T-helper 2 cell (primary cell): ENCODE measurements around the gene FEZF2.

Experiments used
- DNase-seq, 5 experiments: peaks; one replicate each; pipeline versions ENCODE4 v3.0.0 to v3.0.0-alpha.2; 2012 to 2022
- total RNA-seq, 2 donors: gene quantifications; one replicate each; lab custom pipeline; 2026; lab: John Stamatoyannopoulos, UW

FEZF2 gene
- 0 reads per million in 2 donors for total RNA-seq

DNA sequence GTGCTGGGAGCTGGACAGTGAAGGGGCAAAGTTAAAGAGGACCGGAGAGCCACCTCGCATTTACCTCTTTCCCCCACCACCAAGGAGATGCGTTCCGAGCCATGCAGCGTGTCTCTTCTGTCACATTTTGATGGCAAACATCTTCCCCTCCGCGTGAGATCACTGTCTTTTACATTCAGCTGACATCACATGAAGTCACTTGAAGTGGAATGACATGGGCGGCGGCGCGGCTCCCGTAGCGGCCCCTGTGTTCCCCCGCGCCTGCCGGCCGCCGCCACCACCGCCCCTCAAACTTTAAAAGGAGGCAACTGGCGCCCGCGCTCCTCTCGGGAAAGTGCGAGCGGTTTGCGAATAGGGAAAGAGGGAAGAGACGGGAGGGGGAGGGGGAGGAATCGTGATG lies at the start of gene FEZF2:
TSS of gene FEZF2 (minus strand) at position 336 of the 400 bp plus-strand sequence. CDS start 682 bp downstream, outside the sequence.
- no peak for DNase-seq

DNA sequence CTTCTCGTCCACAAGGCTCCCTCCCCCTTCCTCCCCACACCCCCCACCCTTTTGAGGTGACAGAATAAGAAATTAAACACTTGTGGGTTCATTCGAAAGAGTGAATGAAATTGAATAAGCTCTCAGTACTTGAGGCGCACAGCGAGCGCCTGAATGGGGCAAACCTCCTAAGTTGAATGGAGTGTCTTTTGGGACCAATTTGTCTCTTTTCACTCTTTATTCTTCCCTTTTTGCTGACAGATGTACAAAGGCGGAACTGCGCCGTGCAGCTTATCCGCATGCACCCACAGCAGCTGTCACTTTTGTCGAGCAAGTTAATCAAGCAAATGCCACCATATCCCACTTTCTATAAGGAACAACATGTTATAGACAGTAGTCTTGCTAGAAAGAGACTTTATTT lies 47.9 kb upstream of the FEZF2 start:
- no peak for DNase-seq

DNA sequence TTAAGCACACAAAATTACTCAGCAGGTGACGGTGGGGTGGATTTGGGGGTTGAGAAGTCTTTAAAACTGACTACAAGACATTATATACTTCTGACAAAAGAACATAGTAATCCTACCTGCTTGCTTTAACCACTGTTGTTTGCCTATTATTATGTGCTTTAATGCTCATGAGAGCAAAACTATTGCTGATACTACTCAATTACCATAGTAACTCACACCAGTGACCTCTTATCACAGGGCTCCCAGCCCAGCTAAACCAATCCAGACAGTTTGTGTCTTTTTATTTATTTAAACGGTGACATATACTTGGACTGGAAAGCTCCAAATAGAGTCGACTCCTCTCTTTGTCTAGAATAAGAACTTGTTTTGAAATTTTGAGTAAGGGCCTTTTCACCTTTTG lies 42.8 kb upstream of the FEZF2 start:
- DNase-seq: no peak

DNA sequence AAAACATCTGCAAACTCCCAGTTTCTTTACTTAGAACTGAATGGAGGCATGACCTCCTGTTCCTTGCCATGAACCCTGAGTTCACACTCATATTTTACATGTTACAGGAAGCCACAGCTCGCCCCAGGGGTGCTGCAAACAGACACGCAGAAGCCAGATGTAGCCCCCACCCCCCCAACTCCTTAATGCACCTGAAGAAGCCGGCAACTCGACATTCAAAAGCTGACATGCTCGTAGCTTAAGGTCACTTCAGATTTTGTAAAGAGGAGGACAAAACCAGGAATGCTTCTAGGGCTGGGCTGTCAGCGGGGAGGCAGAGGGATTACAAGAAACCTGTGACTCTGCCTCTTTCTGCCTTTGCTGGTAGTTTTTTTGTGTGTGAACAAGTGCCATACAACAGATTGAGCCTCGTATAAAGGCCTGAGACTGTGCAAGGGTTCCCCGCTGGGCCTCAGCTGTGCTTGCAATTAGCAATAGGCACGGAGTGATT lies 42.0 kb upstream of the FEZF2 start:
- no peak for DNase-seq

DNA sequence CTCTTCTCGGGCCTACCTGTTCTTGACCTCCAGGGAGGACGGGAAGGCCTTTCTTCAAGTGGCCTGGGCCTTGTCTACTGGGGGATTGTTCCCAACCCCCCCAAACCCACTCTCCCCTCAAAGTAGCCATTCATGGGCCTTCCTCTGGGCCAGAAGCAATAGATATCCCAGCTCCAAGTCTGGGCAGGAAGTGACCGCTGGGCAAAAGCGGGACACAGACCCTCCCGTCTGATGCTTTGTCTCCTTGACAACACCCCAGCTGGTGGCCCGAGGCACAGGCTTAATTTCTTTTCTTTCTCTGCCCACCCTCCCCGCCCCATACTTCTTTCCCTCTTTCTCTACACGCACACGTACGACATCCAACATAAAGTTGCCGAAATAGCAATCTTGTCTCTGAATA lies 41.4 kb upstream of the FEZF2 start:
- no peak for DNase-seq

DNA sequence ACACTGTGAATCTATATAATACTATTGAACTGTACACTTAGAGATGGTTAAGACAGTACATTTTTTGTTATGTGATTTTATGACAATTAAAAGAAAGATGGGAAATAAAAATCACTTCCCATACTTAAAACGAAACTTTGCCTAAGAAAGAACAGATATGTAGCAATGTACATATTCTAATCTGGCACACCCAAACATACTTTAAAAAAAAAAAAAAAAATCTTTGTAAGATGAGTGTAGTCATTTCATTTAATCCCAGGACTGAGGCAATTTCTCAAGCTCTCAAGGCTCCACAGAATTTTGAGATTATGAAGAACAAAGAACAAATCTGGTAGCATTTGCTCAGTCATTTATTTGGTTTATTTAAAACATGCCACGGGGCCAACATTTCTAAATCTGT lies 40.3 kb upstream of the FEZF2 start:
- no peak for DNase-seq

DNA sequence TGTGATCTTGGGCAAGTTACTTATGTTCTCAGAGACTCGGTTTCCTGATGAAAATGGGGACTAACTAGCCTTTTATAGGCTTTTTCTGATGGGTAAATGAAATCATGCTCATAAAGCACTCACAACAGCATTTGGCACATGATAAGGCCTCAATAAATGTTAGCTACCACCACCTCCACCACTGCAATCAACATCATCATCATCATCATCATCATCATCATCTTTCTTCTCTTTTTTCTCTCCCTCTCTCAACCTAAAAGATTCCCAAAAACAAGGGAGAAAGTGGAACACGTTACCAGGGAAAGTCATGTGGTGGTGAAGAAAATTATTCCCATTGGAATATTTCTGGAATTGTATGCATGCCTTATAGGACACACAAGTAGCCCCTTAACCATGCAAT lies 33.6 kb upstream of the FEZF2 start:
- no peak for DNase-seq

DNA sequence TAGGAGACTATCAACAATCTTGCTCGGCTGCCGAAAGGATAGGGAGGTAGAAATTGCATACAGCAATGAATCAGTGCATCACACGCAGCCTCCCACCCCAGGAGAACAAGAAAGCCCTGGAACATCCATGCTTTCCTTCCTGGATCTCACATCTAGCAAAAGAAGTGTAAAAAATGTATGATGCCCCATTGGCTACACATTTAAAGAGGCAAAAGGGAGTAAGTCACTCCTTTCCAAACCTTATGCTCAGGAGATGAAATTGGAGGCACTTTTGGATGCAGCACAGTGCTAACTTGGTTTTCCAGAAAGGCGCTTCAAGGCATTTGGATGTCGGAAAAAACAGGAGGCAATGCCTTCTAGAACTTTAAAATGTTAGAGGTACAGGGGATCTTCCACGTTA lies 32.2 kb upstream of the FEZF2 start:
- DNase-seq: no peak

DNA sequence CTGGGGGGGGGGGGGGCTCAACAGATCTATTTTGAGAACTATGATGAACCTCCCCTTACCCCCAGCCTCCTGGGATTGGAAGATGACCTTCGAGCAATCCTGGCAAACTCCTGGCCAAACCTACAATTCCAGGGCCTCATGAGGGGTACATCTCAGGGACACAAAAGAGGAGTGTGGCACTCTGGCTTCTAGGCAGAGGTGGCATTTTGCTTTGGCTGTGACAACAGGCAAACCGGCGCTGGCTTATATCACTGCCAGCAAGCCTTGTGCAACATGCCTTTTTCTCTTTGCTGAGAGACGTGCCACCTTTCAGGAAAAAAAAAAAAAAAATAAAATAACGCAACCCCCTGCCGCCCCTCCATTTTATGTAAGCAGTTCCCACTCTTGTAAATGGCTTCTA lies 31.8 kb upstream of the FEZF2 start:
- DNase-seq: no peak

DNA sequence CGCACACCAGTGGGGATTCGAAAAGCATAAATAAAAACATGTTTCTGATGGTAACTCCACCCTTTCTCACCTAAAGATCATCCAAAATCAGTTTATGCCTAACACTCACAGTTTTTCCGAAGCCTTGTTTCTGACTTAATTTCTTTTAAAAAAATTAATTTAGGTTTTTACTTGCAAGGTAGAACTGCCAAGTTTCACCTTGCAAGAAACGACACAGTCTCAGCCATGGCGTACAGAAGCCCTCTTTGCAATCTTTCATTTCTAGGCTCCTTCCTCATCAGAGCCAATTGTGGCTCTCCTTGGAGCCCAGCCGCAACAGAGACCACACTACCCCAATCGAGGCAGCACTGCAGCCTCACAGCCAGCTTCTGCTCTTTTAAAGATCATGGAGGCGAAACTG lies 31.0 kb upstream of the FEZF2 start:
- no peak for DNase-seq

DNA sequence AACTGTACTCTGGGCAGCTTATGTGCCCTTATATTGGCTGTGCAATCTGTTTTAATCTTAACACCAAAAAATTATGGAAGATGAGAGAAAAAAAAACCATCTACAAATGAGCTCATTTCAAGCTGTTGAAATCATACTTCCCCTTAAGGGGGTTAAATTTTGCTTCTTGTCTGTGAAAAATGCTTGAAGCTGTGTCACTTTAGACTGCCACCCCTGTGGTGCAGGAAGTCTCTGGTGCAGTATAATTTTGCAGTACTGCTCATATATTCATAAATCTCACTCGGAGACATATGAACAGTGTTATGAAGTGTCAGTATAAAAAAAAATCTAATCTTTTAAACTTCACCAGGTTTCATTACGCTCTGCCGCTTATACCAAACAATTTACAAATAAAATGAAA lies 30.4 kb upstream of the FEZF2 start:
- no peak for DNase-seq

DNA sequence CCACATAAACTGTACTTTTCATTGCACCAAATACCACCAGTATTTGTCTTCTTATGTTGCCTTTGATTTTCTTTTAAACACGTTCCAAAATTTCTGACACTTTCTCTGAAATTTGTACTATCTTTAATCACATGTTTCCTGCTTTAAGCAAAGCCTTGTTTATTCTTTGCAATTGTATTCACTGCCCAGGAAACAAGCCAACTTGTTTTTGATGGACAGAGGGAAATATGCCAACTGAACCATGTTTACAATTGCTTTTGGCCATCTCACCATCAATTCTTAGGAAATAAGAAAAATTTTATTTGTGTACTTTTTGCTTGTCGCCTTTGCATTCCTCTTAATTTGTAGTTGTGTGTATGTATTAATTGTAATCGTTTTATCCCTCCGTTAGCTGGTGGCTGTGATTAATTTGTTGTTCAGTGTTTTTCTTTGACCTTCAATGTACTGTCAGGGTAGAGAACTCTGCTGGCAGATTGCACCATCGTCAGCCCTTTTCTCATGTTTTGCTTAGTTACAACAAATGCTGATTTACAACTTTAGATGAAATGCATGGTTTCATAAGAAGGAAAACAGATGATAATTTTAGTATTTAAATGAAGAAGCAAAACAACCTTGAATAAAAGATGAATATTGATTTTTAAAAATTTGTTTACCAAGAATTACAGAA lies 19.4 kb upstream of the FEZF2 start:
- no peak for DNase-seq

DNA sequence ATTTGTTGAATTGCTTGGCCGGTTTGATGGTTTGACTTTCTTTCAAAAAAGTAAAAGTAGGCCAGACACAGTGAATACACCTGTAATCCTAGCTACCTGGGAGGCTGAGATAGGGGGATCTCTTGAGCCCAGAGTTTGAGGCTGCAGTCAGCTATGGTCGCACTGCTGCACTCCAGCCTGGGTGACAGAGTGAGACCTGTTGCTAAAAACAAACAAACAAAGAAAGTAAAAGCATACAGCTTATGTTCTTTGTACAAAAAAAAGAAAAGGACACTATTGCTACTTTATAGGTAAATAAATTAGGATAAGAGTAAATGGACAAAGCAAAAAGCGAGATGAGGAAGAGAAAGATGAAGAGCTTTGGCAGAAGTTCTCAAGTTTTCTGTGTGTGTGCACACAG lies 13.9 kb upstream of the FEZF2 start:
- no peak for DNase-seq

DNA sequence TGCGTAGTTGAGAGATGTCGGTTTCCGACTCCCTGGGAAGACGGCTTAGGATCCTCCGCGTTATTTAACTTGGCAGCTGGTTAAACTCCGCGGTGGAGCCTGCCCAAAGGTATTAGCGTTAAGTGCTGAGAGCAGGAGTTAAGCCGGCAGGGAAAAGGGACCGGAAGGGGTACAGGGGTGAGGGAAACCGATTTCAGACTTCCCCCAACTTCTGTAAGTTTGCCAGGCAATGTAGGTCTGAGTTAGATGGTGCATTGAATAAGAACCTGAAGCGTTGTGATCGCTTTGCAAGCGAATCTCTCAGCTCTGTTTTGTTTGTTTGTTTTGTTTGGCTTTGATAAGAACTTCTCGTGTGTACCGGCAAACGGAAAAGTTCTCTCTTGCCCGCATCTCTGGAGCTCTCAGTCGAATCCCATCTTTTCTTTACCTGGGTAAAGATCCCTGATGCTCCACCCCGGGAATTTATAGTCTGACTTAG lies 6.0 kb upstream of the FEZF2 start:
- DNase-seq: no peak

DNA sequence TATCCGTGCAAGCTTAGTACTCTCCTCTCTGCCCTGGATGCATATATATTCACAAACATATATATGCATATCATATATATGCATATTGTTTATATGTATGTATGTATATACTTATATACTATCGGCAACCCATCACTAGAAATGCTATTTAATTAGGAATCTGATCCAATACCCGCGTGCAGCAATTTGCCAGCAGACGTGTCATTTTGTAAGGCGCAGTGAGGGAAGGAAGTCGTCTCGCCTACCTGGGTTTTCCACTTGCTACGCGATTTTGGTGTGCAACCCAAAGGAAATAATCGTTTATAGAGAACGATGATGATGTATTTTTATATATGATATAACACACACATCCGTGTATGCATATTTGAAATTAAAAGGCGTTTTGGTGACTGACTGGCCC lies 5.6 kb upstream of the FEZF2 start:
- no peak for DNase-seq

DNA sequence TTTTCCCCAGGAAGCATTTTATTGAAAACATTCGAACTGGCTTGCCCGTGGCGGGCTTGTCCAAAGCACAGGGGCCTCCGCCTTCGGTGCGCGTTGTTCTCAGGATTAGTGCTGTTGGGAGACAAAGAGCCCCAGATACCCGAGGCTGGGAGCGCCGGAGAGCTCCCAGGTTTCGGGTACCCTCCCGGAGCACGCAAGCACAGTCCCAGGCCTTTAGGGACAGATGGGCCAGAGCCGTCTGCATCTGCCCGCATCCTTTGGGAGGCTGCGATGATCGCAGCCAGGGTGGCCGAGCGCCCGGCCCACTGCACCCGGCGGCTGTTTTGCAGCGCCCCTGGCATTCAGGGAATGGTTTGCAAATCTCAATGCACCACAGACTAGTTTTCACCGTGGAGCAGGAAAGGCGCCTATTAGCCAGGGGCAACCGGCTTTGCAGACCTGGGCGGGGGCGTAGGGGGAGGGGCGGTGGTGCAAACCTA lies 5.0 kb upstream of the FEZF2 start:
- DNase-seq: no peak

DNA sequence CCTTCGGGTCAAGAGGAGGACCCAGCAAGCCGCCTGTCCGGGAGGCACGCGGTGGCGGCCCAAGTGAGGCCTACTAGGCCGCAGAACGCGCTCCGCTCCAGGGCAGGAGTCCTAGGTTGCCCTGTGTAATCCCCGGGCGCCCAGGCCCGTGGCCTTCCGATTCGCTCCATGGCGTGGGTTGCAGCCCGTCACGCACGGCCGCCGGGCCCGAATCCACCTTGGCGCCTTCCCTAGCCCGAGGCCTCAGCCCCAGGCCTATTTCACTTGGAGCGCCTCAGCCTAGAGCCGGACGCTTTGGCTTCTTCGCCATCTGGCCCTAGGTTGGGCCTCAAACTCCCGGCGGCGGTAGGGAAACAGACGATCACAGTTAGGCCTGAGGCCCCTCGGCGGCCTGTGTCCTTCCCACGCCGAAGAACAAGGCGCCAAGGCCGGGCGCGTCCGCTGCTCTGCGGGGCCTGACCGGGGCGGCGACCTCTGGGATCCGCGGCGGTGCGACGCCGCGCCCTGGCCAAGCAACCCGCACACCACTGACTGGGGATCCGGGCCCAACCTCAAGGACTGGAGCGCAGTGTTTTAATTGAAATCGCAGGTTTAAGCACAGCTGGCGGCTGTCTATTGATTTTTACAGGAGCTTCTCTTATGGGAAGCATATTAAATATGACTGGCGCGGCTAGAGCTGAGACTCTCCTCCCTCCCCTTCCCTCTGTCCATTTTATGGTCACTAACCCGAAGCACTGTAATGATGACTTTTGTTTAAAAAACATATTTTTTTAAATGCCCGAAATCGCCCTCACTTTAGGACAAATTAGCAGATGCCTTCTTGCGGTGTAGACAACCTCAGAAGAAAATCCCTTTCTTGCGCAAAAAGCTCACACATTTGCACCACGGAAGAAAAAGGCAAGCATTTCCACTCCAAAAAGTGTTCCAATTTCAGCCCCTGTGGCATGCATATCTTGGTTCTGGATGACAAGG lies 3.8 kb upstream of the FEZF2 start:
- DNase-seq: no peak

DNA sequence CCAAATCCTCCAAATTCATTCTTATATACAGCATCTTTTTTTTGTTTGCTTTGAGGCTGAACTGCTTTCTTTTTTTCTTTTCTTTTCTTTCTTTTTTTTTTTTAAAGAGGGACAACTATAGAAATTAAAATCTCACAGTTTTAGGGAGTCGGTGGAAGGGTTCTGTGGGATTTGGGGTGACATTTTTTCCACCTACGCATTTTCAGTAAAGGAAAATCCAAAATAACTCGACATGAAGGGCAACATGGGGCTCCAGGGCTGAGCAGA lies 3.0 kb upstream of the FEZF2 start:
- DNase-seq: no peak

DNA sequence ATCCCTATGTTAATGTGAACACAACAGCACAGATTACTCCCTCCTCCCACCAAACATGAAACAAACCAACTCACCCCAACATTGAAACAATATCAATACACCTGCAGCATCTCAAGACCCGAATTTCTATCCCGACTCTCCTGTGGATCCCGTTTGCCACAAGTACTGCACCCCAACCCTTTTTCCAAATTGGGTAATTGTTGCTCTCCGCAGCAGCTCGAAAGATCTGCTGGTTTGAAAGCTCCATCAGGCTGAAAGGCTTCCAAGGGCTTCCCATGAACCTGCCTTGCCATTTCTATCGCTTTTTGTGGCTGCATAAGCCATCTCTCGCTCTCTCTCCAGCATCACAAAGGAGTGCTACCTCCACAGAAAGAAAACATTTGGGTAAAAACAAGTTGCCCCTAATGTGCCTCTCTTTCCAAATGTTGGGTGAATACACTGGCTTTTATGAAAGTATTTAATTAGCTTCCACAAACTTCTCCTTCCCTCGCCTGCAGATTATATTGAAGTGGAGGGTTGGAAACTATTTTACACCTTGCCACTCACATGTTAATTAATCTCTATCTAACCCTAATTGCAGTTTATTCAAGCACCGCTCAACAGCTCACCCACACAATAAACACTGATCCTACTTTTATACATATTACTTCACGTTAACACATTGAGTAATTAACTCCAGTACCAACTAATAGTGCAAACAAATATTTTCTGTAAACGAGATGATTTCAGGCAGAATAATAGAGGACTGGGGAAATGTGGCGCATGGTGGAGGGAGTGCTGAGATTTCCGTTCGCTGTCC lies 2.5 kb upstream of the FEZF2 start:
- no peak for DNase-seq

DNA sequence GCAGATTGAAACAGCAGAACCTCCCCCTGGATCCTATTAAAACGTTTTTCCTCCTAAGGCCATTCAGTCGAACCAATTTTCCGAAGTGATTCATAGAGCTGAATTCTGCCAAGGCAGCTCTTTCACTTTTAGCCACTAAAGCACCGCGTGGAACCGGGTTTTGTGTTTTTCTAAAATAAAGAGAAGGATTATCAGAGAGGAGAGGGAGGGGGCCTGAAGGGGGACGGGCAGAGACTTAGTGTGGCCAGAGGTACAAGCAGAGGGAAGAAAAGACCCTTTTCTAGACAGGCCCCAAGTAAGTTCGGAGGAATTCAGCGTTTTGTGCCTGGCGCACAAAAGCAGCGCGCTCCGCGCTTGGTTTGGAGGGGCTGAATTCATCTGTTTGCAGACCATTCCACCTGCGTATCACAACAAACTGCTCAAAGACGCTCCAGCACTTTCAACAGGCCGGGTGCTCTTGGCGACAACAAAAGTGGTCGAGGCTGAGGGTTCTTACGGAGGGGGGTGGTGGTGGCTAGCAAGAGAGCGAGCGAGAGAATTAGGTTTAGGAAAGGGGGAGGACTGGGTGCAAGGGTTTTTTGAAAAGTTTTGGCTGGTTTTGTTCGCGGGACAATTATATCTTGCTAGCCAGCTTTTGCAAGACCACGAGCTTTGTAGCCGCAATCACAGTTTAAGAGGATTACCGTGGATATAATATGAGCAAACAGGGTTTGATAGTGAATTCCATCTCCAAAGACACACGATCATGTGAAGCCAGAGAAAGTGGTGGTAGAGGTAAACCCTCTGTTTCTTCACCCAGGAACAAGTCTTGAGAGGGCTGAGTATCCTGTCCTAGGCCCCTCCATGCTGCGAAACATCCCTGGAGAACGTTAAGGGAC lies 1.2 kb upstream of the FEZF2 start:
- DNase-seq: no peak

DNA sequence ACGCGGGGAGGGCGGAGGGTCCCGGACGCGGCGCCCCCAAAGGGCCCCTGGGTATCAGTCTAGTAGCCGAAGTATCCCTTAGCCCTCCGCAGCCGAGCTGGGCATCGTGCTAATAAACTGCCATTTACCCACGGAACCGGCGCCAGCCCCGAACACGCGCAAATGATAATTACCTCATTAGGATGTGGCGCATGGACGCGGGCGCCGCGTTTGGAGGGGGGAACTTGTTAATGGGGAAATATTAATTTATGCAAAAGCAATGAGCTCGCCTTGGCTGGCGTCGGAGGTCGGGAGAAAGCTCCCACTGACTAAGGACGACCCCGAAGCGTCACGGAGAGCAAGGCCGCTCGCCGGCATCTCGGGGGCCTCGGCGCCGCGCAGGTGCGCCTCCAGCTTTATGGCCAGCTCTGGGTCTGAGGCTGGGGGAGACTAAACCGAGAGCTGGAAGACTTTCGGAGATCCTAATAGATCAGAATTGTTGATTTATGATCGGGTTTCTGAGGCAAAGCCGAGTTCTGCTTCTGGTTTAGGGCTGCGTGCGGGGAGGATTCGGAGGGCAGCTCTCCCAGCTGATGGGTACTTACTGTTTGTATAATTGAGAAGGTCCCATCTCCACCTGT lies 474 bp upstream of the FEZF2 start:
- DNase-seq: no peak

DNA sequence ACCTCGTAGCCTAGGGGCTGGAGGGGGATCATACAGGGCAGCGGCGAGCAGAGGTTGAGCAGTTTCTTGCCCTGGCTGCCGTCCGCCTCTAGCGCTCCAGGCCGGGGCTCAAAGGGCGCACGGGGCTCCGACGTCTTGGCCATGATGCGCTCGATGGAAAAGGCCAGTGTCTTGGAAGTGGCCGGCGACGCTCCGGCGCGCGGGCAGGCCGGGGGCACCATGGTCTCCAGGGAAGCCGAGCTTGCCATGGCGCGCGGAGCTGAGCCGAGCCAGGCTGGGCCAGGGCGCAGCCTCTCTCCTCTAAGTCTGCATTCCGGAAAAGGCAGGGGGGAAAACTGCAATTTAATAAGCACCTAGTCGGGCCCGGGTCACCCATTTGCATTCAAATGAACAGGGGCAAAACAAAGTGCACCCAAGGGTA lies 719 bp downstream of the FEZF2 start:
- DNase-seq: peak in 1 of 5 experiments; percentile 9
